ENCODE data around the gene TFR2. TPM values are rescaled to one million over a fixed set of nuclear protein-coding genes. Genes with fewer than 3 reads are reported as not detected.

Gene TFR2
- total and polyA plus RNA-seq, 5 donors from 2014 or later, result 1.2 to 8.0 (median 1.5) TPM

DNA sequence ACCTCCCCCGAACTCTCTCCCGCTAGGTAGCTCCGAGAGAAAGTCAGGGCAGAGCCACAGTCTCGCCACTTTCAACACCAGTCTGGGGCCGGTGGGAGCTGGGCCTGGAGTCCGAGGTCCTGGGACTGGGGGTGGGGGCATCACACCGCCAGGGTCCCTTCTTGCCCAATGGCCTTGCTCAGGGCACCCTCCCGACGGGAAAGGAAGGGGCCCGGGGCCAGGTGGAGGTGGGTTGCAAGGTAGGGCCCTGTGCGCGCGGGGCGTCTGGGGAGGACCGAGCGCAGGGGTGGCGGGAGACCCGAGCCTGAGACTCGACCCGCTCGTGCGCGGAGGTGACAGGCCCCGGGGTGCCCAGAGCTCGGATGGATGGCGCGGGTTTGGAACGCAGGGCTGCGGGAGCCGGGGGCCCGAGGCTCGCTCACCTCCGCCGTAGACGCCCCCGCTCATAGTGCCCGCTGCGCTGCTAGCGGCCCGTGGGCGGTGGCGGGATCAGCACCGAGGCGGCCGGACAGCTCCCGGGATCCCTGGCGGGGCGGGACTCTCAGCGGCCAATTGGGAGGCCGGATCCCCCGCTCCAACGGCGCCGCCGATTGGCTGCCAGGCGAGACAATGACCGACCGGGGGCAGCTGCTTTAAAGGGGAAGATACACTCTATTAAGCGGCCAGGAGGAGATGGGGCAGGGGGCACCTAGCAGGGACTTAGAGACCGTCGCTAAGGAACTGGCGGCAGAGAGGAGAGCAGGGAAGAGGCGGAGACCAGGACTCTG is 14.7 kb upstream of the TFR2 start, which contains the start of gene ACTL6B:
Gene ACTL6B, minus strand, starts transcription at position 541 of the 767 bp plus-strand sequence. Its CDS starts 94 bp downstream, at position 447.
- peak in 2 of 3 donors; percentile 47 to 62 for DNase-seq
- no peak for ATAC-seq (ENCODE audit: low read depth in 2 of 2)
- peaks cover 9% of the 10 kb centered on the region for H3K4me1 ChIP-seq (ENCODE audit: control insufficient read depth, insufficient read depth, low read length, poor library complexity, severe bottlenecking)
- peaks cover 71% of the 10 kb centered on the region for H3K27me3 Mint-ChIP-seq
- peak within 1 kb of the TSS in 1 of 4 donors; percentile 65 for H3K4me3 Mint-ChIP-seq
- peak within 1 kb of the TSS in 1 of 3 donors; percentile 63 for H3K27ac Mint-ChIP-seq
- peaks cover 0 to 4% (median 3%) of the 10 kb centered on the region in 4 donors for H3K4me1 Mint-ChIP-seq
- no peaks in the 10 kb centered on the region for H3K36me3 ChIP-seq (ENCODE audit: control insufficient read depth, insufficient read depth, low read length)
- no peak within 1 kb of the TSS for H3K27ac ChIP-seq (ENCODE audit: insufficient read depth, low read length, poor library complexity, severe bottlenecking)
- H3K36me3 Mint-ChIP-seq, result no peaks in the 10 kb centered on the region
- H3K9me3 Mint-ChIP-seq, result peaks cover 0 to 4% (median 0%) of the 10 kb centered on the region in 7 donors
- no peaks in the 10 kb centered on the region for H3K9me3 ChIP-seq (ENCODE audit: control insufficient read depth in 2 of 2, low read length in 2 of 2)
- H3K27me3 ChIP-seq (ENCODE audit: control insufficient read depth, insufficient read depth, low read length), result peaks cover 18% of the 10 kb centered on the region
- no peak within 1 kb of the TSS for H3K4me3 ChIP-seq (ENCODE audit: low read depth, low read length)

DNA sequence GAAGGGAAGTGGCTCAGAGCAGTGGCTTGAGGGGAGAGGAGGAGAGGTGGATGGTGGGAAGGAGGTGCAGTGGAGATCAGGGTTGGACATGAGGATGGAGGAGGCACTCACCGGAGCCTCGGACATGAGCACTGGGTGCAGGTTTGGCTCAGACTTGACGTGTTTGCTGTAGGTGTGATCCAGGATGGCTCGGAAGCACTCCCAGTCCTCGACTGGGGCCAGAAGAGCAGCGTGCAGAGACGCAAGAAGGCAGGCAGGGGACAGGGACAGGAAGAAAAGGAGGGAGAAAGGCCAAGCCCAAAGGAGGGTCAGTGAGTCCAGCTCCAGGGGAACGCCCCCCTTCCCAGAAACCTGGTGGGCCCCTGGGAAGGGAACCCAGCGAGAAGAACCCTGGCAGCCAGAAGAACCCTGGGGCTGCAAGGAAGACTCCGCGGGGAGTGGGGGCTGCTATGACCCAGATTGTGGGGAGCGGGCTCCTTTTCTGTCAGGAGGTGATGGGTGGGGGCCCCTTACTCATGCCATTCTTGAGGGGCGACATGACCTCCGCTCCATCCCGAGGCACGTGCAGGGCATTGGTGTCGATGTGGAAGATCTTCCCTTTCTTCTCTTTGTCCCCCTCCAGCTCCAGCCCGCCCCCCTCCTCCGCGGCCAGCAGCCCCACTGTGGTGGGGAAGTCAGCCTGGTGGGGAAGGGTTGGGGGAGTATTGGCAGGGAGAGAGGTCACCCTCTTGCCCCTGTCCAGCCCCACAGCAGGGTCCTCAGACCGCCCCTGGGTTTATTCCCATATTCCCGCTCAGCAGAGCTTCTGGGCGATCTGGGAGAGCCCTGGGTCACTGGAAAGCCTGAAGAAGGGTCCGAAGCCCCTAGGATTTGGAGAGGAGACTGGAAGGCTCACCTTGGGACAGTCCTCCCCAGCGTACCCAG is 13.8 kb upstream of the TFR2 start:
- peaks cover 18% of the 10 kb centered on the region for H3K27me3 ChIP-seq (ENCODE audit: control insufficient read depth, insufficient read depth, low read length)

DNA sequence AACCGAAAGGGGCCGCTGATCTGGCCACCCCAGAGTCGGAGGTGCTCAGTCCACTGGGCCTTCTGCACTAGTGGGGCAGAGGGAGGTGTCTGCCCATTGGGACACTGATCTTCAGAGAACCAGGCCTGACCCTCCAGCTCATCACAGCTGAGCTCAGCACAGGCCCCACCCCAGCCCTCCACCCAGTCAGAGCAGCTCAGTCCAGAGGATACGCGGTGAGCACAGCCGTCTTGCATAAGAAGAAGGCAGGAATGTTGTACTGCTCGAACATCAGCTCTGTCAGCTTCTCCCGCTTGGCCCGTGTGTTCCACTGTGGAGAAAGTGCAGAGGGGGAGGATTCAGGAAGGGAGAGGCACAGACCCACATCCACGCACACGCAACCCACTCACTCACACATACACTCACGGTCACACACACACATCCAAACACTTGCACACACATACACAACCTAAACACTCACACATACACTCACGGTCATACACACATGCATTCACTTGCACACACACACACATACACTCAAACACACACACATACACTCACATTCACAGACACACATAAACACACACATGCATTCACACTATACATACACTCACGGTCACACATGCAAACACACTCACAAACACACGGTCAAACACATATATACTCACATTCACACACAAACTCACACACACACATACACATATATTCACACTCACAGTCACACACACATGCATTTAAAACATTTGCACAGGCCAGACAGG is 8.6 kb upstream of the TFR2 start:
- H3K4me3 ChIP-seq (ENCODE audit: low read depth, low read length), result no peak overlapping the region
- DNase-seq, result no peak
- H3K4me1 ChIP-seq (ENCODE audit: control insufficient read depth, insufficient read depth, low read length, poor library complexity, severe bottlenecking), result no peaks in the 10 kb centered on the region
- ATAC-seq (ENCODE audit: low read depth in 2 of 2), result no peak
- no peaks in the 10 kb centered on the region for H3K36me3 ChIP-seq (ENCODE audit: control insufficient read depth, insufficient read depth, low read length)
- H3K27ac ChIP-seq (ENCODE audit: insufficient read depth, low read length, poor library complexity, severe bottlenecking), result no peak overlapping the region
- Mint-ChIP-seq H3K4me1 (peaks cover 0 to 11% (median 3%) of the 10 kb centered on the region in 4 donors), H3K9me3 (peaks cover 0 to 2% (median 0%) of the 10 kb centered on the region in 7 donors), H3K4me3 (peak overlapping the region in 1 of 4 donors; percentile 15), H3K27ac (no peak overlapping the region), H3K36me3 (no peaks in the 10 kb centered on the region), H3K27me3 (peaks cover 30% of the 10 kb centered on the region)
- peaks cover 10% of the 10 kb centered on the region for H3K27me3 ChIP-seq (ENCODE audit: control insufficient read depth, insufficient read depth, low read length)
- H3K9me3 ChIP-seq (ENCODE audit: control insufficient read depth in 2 of 2, low read length in 2 of 2), result no peaks in the 10 kb centered on the region

More for the DNA sequence above, 13.8 kb upstream of the TFR2 start:
- H3K36me3 Mint-ChIP-seq, result no peaks in the 10 kb centered on the region
- H3K9me3 Mint-ChIP-seq, result peaks cover 0 to 6% (median 0%) of the 10 kb centered on the region in 7 donors
- no peak overlapping the region for H3K4me3 Mint-ChIP-seq
- peaks cover 0 to 9% (median 3%) of the 10 kb centered on the region in 4 donors for H3K4me1 Mint-ChIP-seq
- peaks cover 9% of the 10 kb centered on the region for H3K4me1 ChIP-seq (ENCODE audit: control insufficient read depth, insufficient read depth, low read length, poor library complexity, severe bottlenecking)
- no peaks in the 10 kb centered on the region for H3K36me3 ChIP-seq (ENCODE audit: control insufficient read depth, insufficient read depth, low read length)
- DNase-seq, result no peak
- no peak overlapping the region for H3K4me3 ChIP-seq (ENCODE audit: low read depth, low read length)
- ATAC-seq (ENCODE audit: low read depth in 2 of 2), result no peak
- H3K27me3 Mint-ChIP-seq, result peaks cover 66% of the 10 kb centered on the region
- no peak overlapping the region for H3K27ac ChIP-seq (ENCODE audit: insufficient read depth, low read length, poor library complexity, severe bottlenecking)
- no peaks in the 10 kb centered on the region for H3K9me3 ChIP-seq (ENCODE audit: control insufficient read depth in 2 of 2, low read length in 2 of 2)
- peak overlapping the region in 1 of 3 donors; percentile 48 for H3K27ac Mint-ChIP-seq

- H3K27ac ChIP-seq (ENCODE audit: insufficient read depth, low read length, poor library complexity, severe bottlenecking), result no peak overlapping the region
- H3K27me3 Mint-ChIP-seq, result peaks cover 5% of the 10 kb centered on the region
- H3K27ac Mint-ChIP-seq, result no peak overlapping the region
- no peak overlapping the region for H3K4me3 Mint-ChIP-seq
- H3K36me3 ChIP-seq (ENCODE audit: control insufficient read depth, insufficient read depth, low read length), result no peaks in the 10 kb centered on the region
- H3K9me3 Mint-ChIP-seq, result no peaks in the 10 kb centered on the region
- H3K27me3 ChIP-seq (ENCODE audit: control insufficient read depth, insufficient read depth, low read length), result no peaks in the 10 kb centered on the region
- ATAC-seq (ENCODE audit: low read depth in 2 of 2) (peak in 1 of 2 donors; percentile 28), DNase-seq (peak in 1 of 3 donors; percentile 46)
- no peak overlapping the region for H3K4me3 ChIP-seq (ENCODE audit: low read depth, low read length)
- H3K4me1 ChIP-seq (ENCODE audit: control insufficient read depth, insufficient read depth, low read length, poor library complexity, severe bottlenecking), result no peaks in the 10 kb centered on the region
- no peaks in the 10 kb centered on the region for H3K9me3 ChIP-seq (ENCODE audit: control insufficient read depth in 2 of 2, low read length in 2 of 2)
- peaks cover 0 to 4% (median 0%) of the 10 kb centered on the region in 4 donors for H3K4me1 Mint-ChIP-seq
- H3K36me3 Mint-ChIP-seq, result no peaks in the 10 kb centered on the region
Measured at GRCh38 chr7:100642534-100642907, 1.2 kb upstream of the TFR2 start.

- H3K36me3 Mint-ChIP-seq, result no peaks in the 10 kb centered on the region
- Histone ChIP-seq H3K4me1 (ENCODE audit: control insufficient read depth, insufficient read depth, low read length, poor library complexity, severe bottlenecking) (no peaks in the 10 kb centered on the region), H3K27me3 (ENCODE audit: control insufficient read depth, insufficient read depth, low read length) (no peaks in the 10 kb centered on the region), H3K9me3 (ENCODE audit: control insufficient read depth in 2 of 2, low read length in 2 of 2) (no peaks in the 10 kb centered on the region), H3K36me3 (ENCODE audit: control insufficient read depth, insufficient read depth, low read length) (no peaks in the 10 kb centered on the region), H3K27ac (ENCODE audit: insufficient read depth, low read length, poor library complexity, severe bottlenecking) (no peak overlapping the region), H3K4me3 (ENCODE audit: low read depth, low read length) (no peak overlapping the region)
- no peaks in the 10 kb centered on the region for H3K9me3 Mint-ChIP-seq
- H3K4me3 Mint-ChIP-seq, result no peak overlapping the region
- no peak for ATAC-seq (ENCODE audit: low read depth in 2 of 2)
- peaks cover 0 to 4% (median 0%) of the 10 kb centered on the region in 4 donors for H3K4me1 Mint-ChIP-seq
- H3K27me3 Mint-ChIP-seq, result peaks cover 5% of the 10 kb centered on the region
- no peak overlapping the region for H3K27ac Mint-ChIP-seq
- DNase-seq, result no peak
Measured at GRCh38 chr7:100641860-100642533, 645 bp upstream of the TFR2 start.

DNA sequence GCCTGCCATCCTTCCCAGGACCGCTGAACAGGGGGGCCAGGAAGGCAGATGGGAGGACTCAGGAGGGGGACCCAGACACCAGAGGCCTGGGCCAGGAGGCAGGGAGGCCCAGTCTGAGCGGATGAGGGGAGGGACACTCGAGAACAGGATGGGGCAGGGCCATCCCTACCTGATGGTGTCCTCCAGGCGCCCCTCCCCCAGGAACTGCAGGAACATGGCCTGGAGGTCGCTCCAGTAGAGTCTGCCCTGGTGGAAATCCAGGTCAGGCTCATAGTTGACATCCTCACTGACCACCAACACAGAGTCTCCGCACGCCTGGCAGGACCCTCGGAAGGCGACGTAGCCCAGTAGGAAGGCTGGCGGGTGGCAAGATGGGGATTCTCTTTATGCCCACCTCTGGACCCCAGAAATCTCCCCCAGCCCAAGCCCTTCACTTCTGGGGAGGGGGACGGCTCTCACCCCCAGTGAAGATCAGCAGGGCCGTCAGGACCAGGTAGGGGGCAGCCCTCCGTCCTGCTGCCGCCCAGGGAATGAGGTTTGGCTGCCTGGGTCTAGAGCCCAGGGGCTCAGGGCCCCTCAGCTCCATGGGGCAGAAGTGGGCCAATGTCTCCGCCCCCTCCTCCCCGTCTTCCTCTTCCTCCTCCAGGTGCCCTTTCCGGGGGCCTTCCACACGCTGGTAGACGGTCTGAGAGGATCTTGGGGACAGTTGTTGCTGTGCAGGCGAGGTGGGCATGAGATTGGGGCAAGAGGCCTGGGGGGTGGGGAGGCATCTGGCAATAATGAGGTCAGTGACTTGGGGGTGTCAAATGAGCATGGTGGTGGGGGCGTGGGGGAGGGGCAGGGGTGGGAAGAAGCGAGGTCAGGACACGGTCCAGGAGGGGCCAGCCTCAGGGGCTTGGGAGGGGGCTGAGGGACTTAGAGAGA is 573 bp downstream of the TFR2 start:
- H3K9me3 Mint-ChIP-seq, result no peaks in the 10 kb centered on the region

More for the DNA sequence above, 573 bp downstream of the TFR2 start:
- Histone ChIP-seq H3K4me1 (ENCODE audit: control insufficient read depth, insufficient read depth, low read length, poor library complexity, severe bottlenecking) (no peaks in the 10 kb centered on the region), H3K27ac (ENCODE audit: insufficient read depth, low read length, poor library complexity, severe bottlenecking) (no peak overlapping the region), H3K27me3 (ENCODE audit: control insufficient read depth, insufficient read depth, low read length) (no peaks in the 10 kb centered on the region), H3K9me3 (ENCODE audit: control insufficient read depth in 2 of 2, low read length in 2 of 2) (no peaks in the 10 kb centered on the region), H3K36me3 (ENCODE audit: control insufficient read depth, insufficient read depth, low read length) (no peaks in the 10 kb centered on the region), H3K4me3 (ENCODE audit: low read depth, low read length) (no peak overlapping the region)
- Mint-ChIP-seq H3K4me3 (no peak overlapping the region), H3K27ac (no peak overlapping the region), H3K36me3 (no peaks in the 10 kb centered on the region), H3K27me3 (peaks cover 5% of the 10 kb centered on the region), H3K4me1 (peaks cover 0 to 4% (median 0%) of the 10 kb centered on the region in 4 donors)
- DNase-seq (no peak), ATAC-seq (ENCODE audit: low read depth in 2 of 2) (no peak)
